Adrenal gland (tissue), 12 donors: ENCODE results near the gene FOXC1. TPM values are rescaled to one million over a fixed set of nuclear protein-coding genes. Genes with fewer than 3 reads are reported as not detected.
A peak's percentile ranks its signal among the peaks of the same experiment; 100 is the strongest.

Experiments used
- DNase-seq, 7 donors: peaks; one replicate each; pipeline ENCODE4 v3.0.0-alpha.2; 2019 to 2020
- H3K27ac ChIP-seq, 5 donors: fragments of 200-600 bp; sonication (generic) in 4 of 5; 1 replicate in 3 of 5; 2 replicates in 2 of 5; pipeline versions ENCODE4 v1.5.1 to v1.8.0; 2016 to 2020; ENCODE audit warnings: mild to moderate bottlenecking in 1 of 5
- H3K27me3 ChIP-seq: fragments of 200-600 bp; 2 replicates; pipeline ENCODE4 v1.8.0; 2021
- H3K36me3 ChIP-seq, 2 donors: fragments of 200-600 bp; replicated peaks in 1 of 2; 1 replicate in 1 of 2; 2 replicates in 1 of 2; pipeline versions ENCODE4 v1.5.1 to v1.8.0; 2018 to 2022
- H3K4me1 ChIP-seq, 2 donors: fragments of 200-600 bp; replicated peaks in 1 of 2; 1 replicate in 1 of 2; 2 replicates in 1 of 2; pipeline versions ENCODE4 v1.5.1 to v1.8.0; 2018 to 2021
- H3K4me3 ChIP-seq, 4 donors: fragments of 200-600 bp; sonication (generic) in 3 of 4; one replicate each; pipeline ENCODE4 v1.5.1; 2016 to 2018
- H3K9me3 ChIP-seq, 3 donors: fragments of 200-600 bp; sonication (generic) in 1 of 3; replicated peaks in 1 of 3; 1 replicate in 2 of 3; 2 replicates in 1 of 3; pipeline versions ENCODE4 v1.5.1 to v1.8.0; 2016 to 2021
- CTCF ChIP-seq, 6 experiments: fragments of 450-650 bp in 4 of 6; fragments of 200-600 bp in 2 of 6; sonication (generic) in 1 of 6; IDR thresholded peaks; 1 replicate in 5 of 6; 2 replicates in 1 of 6; pipeline versions ENCODE4 v1.5.1 to v1.8.0; 2016 to 2021; ENCODE audit warnings: antibody characterized with exemption in 6 of 6, mild to moderate bottlenecking in 2 of 6, moderate library complexity in 1 of 6
- POLR2A ChIP-seq, 2 donors: fragments of 450-650 bp; IDR thresholded peaks; one replicate each; pipeline ENCODE4 v1.6.1; 2017; ENCODE audit warnings: antibody characterized with exemption in 2 of 2, mild to moderate bottlenecking in 2 of 2, moderate library complexity in 1 of 2
- WGBS, 4 donors: extraction: QIAGEN DNeasy Blood & Tissue Kit in 2 of 4; methylation state at CpG; one replicate each; pipeline versions ENCODE4 v1.1.5 to v1.1.7; 2013 to 2017; 5-methylcytosine and 5-hydroxymethylcytosine counted together
- intact Hi-C, 2 donors: fragments of 100-400 bp; cut with DNase I; formaldehyde crosslinking; loops; one replicate each; pipeline versions ENCODE4 v1.14.1 to v1.15.0; 2022 to 2023
- polyA plus RNA-seq, 3 donors: library from polyadenylated mRNA; stranded (reverse); fragments of 200-250 nt in 2 of 3; fragments of 350-450 nt in 1 of 3; fragmentation: Illumina TruSeq in 1 of 3; extraction: RNeasy Lipid Tissue Mini Kit (QIAGEN cat#74804) in 1 of 3; gene quantifications; one replicate each; pipeline ENCODE4 v1.2.3, GENCODE V29; 2013 to 2014
- total RNA-seq, 9 donors: library from RNA; depleted of rRNA in 4 of 9; stranded (reverse); fragments of >200 nt in 4 of 9; fragments of 120-200 nt in 1 of 9; fragmentation: NEBNext Ultra II Directional in 1 of 9; extraction: Animal tissue kit (Norgen Biotek cat#: 25700) in 1 of 9; gene quantifications; one replicate each; pipeline versions ENCODE4 v1.1.0 to v1.2.4, GENCODE V29; 2013 to 2023
- donor health status: healthy with polysubstance abuse.
- donor health status: Bipolar disorder and iron deficiency.
- donor health status: DM: yes; HTN: yes; CAD: no.
- donor health status: DM: no; HTN: no; CAD: no.
- donor health status: DM: no; HTN: no; CAD: no.
- donor health status: DM: yes; HTN: yes; CAD: no.

FOXC1 gene
- total and polyA plus RNA-seq, 12 donors = 2.7 to 13.2 (median 5.4) TPM

GRCh38 chr6:1615151-1615852 is 5.6 kb downstream of the FOXC1 start:
- Histone ChIP-seq H3K36me3 (no peaks in the 10 kb centered on the region), H3K27ac (peak overlapping the region in 2 of 5 donors; percentile 71 to 83), H3K27me3 (peaks cover 25% of the 10 kb centered on the region), H3K4me3 (peak overlapping the region in 1 of 4 donors; percentile 68), H3K9me3 (no peaks in the 10 kb centered on the region), H3K4me1 (peaks cover 0 to 11% of the 10 kb centered on the region in 2 donors)
- 40 to 77% (median 57%) methylated on average over 18 to 50 of the region's 50 CpGs for WGBS, 4 donors
- no peak for DNase-seq
- intact Hi-C loops = no loop called here
- TF ChIP-seq POLR2A (IDR thresholded peaks at IDR 0.05) (peak in 1 of 2 donors; percentile 3), CTCF (IDR thresholded peaks at IDR 0.05) (no peak)

- Histone ChIP-seq H3K4me3 (no peak overlapping the region), H3K36me3 (no peaks in the 10 kb centered on the region), H3K27ac (peak overlapping the region in 2 of 5 donors; percentile 71 to 83), H3K4me1 (peaks cover 0 to 12% of the 10 kb centered on the region in 2 donors), H3K27me3 (peaks cover 24% of the 10 kb centered on the region), H3K9me3 (no peaks in the 10 kb centered on the region)
- 71 to 78% (median 75%) methylated on average over 10 of the region's 10 CpGs for WGBS, 4 donors
- intact Hi-C loops = no loop called here
- DNase-seq = no peak
- TF ChIP-seq CTCF (IDR thresholded peaks at IDR 0.05) = no peak
- TF ChIP-seq POLR2A (IDR thresholded peaks at IDR 0.05) = no peak
Observed at GRCh38 chr6:1615853-1616420, 6.2 kb downstream of the FOXC1 start.

DNA sequence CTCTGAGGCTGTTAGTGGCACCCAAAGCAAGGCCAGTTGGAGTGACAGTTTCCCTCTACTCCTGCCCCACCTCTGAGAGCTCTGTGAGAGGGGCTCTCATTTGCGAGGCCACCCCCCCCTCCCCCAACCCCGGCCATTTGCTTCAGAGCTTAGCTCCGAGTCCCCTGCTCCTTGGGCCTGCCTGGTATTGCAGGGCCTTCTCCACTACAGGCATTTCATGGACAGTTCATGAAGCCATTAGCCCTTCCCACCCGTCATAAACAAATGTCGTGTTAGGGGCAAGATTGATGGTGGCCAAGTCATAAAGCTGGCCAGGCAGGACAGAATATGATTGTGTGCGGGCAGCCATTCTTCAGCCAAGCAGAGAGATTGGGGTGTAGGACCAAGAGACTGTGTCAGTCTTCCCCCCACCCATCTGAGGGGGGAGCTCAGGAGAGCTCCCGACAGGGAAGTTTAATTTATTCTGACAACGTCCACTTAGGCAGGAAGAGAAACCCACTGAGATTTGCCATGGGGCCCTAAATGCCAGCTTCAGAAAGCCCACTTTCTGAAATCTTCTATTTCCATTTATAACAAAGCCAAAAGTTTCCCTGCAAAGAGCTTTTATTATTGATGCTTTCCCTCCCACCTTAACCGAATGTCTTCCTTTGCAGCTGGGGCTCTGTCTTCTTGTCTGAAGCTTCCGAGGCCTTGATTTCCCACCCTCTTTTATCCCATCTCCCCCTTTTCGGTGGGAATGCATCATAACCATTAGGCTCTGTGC is 7.2 kb downstream of the FOXC1 start:
- peaks cover 0 to 12% of the 10 kb centered on the region in 2 donors for H3K4me1 ChIP-seq
- no peak overlapping the region for H3K4me3 ChIP-seq
- H3K27me3 ChIP-seq = peaks cover 21% of the 10 kb centered on the region
- intact Hi-C loops = no loop called here
- DNase-seq = no peak
- 58 to 76% (median 74%) methylated on average over 8 to 11 of the region's 11 CpGs for WGBS, 4 donors
- no peaks in the 10 kb centered on the region for H3K36me3 ChIP-seq
- TF ChIP-seq POLR2A (IDR thresholded peaks at IDR 0.05) = no peak
- TF ChIP-seq CTCF (IDR thresholded peaks at IDR 0.05) = no peak
- no peaks in the 10 kb centered on the region for H3K9me3 ChIP-seq
- peak overlapping the region in 2 of 5 donors; percentile 17 to 83 for H3K27ac ChIP-seq
